Ammon's horn (tissue), 1 donor: ENCODE measurements around the gene HTT.

Experiments used
- DNase-seq: peaks from one replicate; pipeline ENCODE4 v3.0.0-alpha.2; 2016; ENCODE audit warnings: low spot score

The HTT gene

DNA sequence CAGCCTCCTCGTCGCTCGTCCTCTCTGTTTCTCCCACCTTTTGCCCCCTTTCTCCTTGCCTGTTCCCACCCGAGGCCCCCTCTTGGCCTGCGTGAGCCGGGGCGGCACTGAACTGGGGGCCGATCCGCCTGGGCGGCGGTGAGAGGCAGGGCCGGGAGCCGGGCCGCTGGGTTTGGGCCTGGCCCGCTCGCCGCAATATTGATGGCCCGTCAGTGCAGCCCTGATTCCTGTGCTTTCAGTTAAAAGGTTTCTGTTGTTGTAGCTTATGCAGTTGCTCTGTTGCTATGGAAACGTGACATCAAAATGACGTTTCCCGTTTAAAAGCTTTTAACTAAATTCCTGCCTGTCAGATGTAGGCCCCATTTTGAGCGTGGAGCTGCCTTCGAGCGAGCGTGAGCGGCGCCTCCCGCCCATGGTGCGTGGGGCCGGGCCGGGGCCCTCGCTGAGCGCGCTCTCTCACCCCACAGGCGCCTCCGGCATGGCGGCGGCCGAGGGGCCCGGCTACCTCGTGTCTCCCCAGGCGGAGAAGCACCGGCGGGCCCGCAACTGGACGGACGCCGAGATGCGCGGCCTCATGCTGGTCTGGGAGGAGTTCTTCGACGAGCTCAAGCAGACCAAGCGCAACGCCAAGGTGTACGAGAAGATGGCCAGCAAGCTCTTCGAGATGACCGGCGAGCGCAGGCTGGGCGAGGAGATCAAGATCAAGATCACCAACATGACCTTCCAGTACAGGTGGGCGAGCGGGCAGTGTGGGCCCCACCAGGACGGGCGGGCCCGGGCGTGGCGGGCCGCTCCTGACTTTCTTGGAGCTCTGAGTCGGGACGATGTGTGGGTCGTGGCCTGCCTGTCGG lies 174.6 kb downstream of the HTT start, which contains the start of gene MSANTD1:
Gene MSANTD1 (plus strand): TSS at position 349 of the 851 bp plus-strand sequence. CDS start 64 bp downstream, at position 413.
- peak; percentile 62 for DNase-seq

DNA sequence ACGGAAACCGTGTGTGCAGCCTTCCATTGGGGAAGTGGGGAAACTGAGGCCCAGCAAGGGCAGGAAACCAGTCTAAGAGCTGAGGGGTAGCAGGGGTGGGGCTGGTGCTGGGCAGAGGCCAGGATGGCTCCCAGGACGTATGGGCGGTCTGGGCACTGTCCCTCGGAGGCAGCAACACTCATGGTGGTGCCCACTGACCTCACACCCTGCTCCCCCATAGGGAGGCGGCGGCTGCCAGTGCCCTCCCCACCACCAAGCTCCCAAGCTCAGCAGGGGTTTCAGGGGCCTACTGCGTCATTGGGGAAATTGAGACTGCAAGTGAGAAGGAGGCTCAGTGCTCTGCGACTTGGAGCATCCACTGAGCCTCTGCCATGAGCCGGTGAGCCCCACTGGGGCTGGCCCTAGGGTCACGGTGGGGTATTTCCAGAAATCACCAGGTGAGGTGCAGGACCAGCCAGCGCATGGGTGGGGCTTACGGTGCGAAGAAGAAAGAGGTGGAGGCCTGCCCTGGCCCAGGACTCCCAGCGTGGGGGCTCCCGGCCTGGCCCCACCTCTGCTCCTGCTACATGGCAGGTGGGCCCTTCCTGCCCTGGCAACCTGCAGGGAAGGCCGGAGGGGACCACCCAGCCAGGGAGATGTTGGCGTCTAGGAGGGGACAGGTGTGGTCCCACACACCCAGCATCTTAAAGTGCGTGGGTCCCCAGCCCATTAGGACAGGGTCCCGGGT lies 175.4 kb downstream of the HTT start:
- DNase-seq, result no peak

- DNase-seq, result no peak
Observed at GRCh38 chr4:3250438-3250955, 176.0 kb downstream of the HTT start.

- DNase-seq, result no peak
Observed at GRCh38 chr4:3250956-3251690, 176.6 kb downstream of the HTT start.

DNA sequence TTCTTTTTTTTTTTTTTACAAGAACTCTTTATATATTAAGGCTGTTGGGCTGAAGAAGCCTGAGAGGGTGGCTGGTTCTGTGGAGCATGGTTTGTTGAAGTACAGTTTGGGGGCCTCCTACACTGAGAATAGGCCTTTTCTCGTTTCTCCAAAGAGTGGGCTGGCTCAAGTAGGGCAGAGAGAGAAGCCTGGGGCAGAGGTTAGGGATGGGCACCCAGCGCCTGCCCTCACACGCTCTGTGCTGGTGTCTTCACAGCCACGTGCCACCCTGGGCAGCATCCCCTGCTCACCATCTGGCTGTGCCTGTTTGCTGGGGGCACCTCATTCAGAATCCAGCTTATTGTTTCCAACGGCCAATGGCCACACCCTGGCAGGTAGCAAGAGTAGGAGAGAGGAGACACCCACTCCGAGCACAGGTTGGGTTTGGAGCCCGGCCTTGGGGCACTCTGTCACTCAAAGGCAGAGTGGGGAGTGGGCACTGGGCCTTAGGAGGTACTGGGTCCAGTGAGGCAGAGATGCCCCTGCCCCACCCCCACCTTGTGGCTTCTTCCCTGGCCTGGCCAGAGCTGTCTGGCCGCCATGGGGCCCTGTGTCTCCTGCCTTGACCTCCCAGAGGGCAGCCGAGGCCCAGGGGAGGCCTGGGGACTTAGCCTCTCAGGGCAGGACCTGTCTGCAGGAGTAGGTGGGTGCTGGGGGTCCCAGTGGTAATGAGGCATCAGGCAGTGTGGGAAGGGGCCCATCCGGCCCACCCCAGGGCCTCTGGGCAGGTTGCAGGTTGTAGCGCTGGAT lies 177.4 kb downstream of the HTT start:
- no peak for DNase-seq

GRCh38 chr4:3252480-3252828 lies 178.0 kb downstream of the HTT start:
- no peak for DNase-seq

DNA sequence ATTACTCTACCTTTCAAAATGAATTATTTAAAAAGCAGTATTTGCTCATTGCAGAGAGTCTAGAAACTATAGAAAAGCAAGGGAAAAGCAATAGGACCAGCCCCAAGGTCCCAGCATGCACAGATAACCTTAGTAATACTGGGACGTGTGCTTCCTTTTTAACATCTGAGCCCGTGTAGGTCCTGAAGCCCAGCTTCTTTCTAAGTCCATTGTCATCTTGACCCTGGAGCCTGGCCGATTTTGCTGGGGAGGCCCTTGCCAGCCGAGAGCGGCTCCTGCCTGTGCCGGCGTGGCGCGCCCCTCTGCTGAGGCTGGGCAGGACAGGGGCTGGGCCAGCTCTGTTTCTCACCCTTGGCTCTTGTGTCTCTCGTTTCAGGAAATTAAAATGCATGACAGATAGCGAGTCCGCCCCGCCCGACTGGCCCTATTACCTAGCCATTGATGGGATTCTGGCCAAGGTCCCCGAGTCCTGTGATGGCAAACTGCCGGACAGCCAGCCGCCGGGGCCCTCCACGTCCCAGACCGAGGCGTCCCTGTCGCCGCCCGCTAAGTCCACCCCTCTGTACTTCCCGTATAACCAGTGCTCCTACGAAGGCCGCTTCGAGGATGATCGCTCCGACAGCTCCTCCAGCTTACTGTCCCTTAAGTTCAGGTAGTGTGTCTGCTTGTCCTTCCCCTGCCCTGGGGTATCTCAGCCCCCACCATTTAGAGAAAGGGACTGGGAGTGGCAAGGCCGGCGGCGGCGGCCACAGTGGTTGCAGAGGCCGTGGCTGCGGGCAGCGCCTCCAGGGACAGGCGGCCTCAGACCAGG lies 178.6 kb downstream of the HTT start:
- DNase-seq, result no peak

DNA sequence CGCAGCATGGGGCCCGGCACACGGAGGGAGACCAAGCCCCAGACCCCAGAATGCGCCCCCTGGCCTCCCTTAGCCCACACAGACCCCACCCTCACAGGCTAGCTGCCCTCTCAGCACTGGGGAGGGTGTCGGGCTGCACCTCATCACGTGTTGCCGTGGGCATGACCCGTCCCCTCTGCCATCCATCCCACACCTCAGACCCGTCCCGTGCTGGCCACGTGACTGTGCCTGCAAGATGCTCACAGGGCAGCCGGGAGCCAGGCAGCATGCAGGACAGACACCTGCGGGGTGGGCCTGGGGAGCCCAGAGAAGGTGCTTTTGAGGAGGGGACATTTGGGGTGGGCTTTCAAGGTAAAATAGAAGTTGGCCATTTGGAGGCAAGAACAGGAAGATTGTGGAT lies 179.3 kb downstream of the HTT start:
- no peak for DNase-seq

DNA sequence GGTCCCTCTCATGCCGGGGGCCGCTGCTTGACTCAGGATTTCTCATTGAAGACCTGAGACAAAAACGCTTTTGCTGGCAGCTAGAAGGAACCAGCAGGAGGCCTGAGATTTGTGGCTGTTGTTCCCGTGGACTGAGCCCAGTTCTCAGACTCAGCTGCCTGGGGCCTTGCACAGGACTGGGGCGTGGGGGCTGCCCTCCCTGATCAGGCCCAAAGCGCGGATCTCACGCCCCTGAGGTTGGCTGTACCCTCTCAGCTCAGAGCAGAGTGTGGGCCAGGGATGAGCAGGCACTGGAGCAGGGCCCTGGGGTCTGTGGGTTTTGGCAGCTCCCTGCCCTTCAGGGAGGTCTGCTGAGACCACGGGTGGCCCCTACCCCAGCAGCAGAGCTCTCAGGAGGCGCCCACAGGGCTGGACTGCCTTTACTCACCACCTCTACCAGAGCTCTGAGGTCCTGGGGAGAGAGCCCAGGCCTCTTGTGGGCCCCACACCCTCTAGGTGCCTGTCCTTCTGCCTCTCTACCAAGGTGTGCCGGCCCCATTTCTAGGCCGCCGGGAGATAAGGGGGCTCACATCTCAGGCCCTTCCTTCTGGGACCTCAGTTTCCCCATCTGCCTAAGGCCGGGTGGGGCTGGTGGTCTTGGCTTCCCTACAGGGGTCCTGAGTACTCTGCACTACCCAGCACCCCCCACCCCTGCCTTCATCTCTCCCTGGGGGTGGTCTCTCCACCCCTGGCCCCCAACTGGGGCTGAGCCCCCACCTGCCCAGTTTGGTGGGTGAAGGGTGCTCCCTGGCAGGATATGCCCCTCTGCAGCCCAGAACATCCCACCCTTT lies 180.0 kb downstream of the HTT start:
- no peak for DNase-seq

DNA sequence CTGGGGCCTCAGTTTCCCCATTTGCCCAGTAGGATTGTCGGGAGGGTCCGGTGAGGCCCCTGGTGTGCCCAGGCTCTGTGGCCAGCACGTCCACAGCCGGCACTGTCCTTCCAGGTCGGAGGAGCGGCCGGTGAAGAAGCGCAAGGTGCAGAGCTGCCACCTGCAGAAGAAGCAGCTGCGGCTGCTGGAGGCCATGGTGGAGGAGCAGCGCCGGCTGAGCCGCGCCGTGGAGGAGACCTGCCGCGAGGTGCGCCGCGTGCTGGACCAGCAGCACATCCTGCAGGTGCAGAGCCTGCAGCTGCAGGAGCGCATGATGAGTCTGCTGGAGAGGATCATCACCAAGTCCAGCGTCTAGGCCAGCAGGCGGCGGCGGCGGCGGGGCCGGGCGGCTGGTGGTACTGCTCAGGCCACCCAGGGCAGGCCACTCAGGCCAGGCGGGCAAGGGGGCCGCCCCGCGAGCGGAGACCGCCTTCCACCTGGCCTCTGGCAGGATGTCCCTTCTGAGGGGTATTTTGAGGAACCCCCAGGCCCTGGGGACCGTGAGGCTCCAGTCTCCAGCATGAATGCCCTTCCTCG lies 181.2 kb downstream of the HTT start:
- no peak for DNase-seq

- no peak for DNase-seq
Observed at GRCh38 chr4:3256230-3257102, 182.0 kb downstream of the HTT start.

GRCh38 chr4:3257103-3257555 lies 182.6 kb downstream of the HTT start:
- no peak for DNase-seq

- DNase-seq, result no peak
Observed at GRCh38 chr4:3257556-3258482, 183.3 kb downstream of the HTT start.

DNA sequence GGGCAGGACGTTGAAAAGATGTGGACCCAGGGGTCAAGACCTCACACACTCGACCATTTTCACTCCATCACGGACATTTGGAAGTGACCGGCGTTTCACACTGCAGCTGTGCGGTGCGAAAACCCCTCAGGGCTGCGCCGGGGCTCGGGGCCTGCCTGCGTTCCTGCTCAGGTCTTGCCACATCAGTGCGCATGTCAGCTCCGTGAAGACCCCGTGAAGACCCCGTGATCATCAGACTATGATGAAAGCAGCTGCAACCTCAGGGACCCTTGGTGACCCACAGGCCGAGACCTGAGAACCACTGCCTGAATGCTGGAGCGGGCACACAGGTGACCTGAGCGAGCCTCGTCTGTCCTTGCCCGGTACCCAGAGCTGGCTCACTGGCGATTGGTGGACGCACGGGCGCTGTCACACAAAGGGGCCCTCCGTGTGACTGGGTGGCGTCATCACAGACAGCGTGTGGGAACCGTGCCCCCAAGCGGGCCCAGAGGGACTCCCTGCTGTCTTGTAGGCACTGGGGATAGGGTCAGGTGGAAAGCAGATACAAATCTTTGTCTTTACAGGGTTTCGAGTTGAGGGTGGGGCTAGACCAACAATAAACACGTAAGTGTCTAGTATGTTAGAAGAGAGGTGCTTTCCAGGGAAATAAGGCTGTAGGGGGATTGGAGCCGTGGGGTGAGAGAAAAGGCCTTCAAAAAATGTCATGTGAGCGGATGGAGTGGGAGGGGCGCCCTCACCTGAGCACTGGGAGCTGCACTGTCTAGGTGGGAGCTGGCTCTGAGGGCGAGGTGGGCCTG lies 187.1 kb downstream of the HTT start:
- no peak for DNase-seq

DNA sequence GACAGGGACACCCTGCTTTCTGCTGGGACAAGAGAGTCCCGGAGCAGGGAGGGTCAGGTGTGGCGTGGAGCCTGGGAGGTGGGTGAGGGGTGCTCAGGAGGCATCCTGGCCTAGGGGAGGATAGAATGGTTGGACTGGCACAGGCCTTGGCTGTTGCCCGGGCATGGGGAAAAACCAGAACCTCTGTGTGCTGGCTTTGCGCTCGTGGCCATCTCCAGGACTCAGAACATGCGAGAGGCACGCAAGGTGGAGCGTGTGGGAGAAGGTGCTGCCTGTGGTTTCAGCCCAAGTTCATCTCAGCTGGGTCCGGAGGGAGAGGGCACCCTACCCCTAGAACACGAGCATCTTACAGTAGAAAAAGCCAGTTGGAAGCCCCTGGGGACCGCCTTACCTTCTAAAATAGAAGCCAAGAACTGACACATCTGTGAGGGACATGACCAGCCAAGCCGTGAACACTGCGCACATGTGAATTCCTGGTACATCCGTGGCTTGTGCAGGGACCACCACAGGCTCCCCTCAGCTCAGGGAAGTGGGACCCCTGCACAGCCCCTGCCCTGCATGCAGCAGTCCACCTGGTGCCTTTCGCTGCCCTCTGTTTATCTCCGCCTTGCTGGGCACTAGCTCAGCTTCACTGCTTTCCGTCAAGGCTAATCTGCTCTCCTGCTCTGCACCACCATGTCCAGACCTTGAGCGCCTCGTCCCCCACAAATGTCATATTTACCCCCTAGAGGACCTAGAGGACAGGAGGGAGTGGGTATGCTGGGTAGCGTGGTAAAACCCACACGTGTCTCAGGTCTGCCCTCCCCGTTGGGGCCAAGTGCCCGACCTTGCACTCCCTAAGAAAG lies 187.9 kb downstream of the HTT start:
- DNase-seq, result no peak
